Astrocyte (in vitro differentiated cells and primary cell): Measurements from ENCODE around the gene TIMM8B.

ENCODE experiments used
- EZH2 ChIP-seq: IDR thresholded peaks from 2 replicates; pipeline ENCODE4 v1.6.1; 2012; ENCODE audit warnings: mild to moderate bottlenecking, low read length, inconsistent platforms; ENCODE audit not compliant: insufficient read depth
- TF ChIP-seq, protein P1 (sequence below): IDR thresholded peaks from 2 replicates; pipeline ENCODE4 v1.5.1; 2011; ENCODE audit warnings: low read depth, mild to moderate bottlenecking, inconsistent platforms, low read length, moderate library complexity; ENCODE audit not compliant: insufficient read depth

- TF ChIP-seq, protein P1, sequence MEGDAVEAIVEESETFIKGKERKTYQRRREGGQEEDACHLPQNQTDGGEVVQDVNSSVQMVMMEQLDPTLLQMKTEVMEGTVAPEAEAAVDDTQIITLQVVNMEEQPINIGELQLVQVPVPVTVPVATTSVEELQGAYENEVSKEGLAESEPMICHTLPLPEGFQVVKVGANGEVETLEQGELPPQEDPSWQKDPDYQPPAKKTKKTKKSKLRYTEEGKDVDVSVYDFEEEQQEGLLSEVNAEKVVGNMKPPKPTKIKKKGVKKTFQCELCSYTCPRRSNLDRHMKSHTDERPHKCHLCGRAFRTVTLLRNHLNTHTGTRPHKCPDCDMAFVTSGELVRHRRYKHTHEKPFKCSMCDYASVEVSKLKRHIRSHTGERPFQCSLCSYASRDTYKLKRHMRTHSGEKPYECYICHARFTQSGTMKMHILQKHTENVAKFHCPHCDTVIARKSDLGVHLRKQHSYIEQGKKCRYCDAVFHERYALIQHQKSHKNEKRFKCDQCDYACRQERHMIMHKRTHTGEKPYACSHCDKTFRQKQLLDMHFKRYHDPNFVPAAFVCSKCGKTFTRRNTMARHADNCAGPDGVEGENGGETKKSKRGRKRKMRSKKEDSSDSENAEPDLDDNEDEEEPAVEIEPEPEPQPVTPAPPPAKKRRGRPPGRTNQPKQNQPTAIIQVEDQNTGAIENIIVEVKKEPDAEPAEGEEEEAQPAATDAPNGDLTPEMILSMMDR: no peak
- TF ChIP-seq EZH2: no peak
These were observed 13.9 kb upstream of the TIMM8B start for GRCh38 chr11:112100462-112100861.
